Psoas muscle (tissue), 8 donors: ENCODE results near the gene STAT6. TPM values are rescaled to one million over a fixed set of nuclear protein-coding genes. Genes with fewer than 3 reads are reported as not detected.

ENCODE experiments used
- ATAC-seq, 4 donors: fragments of 200-7000 bp; cut with Tn5 transposase; one replicate each; pipeline ENCODE4 v1.9.1; 2020; ENCODE audit warnings: moderate library complexity in 3 of 4, mild to moderate bottlenecking in 2 of 4
- DNase-seq, 2 donors: peaks; one replicate each; pipeline ENCODE4 v3.0.0-alpha.2; 2020
- H3K27ac ChIP-seq: fragments of 200-600 bp; one replicate; pipeline ENCODE4 v1.8.0; 2022
- H3K27me3 ChIP-seq, 3 donors: fragments of 200-600 bp in 1 of 3; one replicate each; pipeline versions ENCODE4 v1.6.1 to v1.8.0; 2013 to 2022; ENCODE audit warnings: low read length in 2 of 3, mild to moderate bottlenecking in 2 of 3, moderate library complexity in 1 of 3; ENCODE audit not compliant: insufficient read depth in 3 of 3
- H3K36me3 ChIP-seq, 2 donors: fragments of 200-600 bp in 1 of 2; one replicate each; pipeline versions ENCODE4 v1.6.1 to v1.8.0; 2013 to 2022; ENCODE audit warnings: low read depth in 1 of 2, mild to moderate bottlenecking in 1 of 2, moderate library complexity in 1 of 2; ENCODE audit not compliant: insufficient read depth in 1 of 2
- H3K4me1 ChIP-seq: fragments of 200-600 bp; one replicate; pipeline ENCODE4 v1.8.0; 2022
- H3K4me3 ChIP-seq: fragments of 200-600 bp; one replicate; pipeline ENCODE4 v1.8.0; 2022; ENCODE audit warnings: mild to moderate bottlenecking
- H3K9me3 ChIP-seq: fragments of 200-600 bp; one replicate; pipeline ENCODE4 v1.8.0; 2022
- WGBS, 3 donors: extraction: QIAGEN DNeasy Blood & Tissue Kit; methylation state at CpG; one replicate each; pipeline versions ENCODE4 v1.1.6 to v1.1.7; 2013; 5-methylcytosine and 5-hydroxymethylcytosine counted together
- intact Hi-C, 2 donors: fragments of 100-400 bp; cut with DNase I; formaldehyde crosslinking; loops; one replicate each; pipeline versions ENCODE4 v1.11.0 to v1.14.2; 2022
- polyA plus RNA-seq, 3 donors: library from polyadenylated mRNA; stranded (reverse); fragments of 200-250 nt; gene quantifications; one replicate each; pipeline ENCODE4 v1.2.3, GENCODE V29; 2013
- total RNA-seq, 4 donors: library from RNA; stranded (reverse); fragmentation: NEBNext Ultra II Directional in 2 of 4; extraction: Animal tissue kit (Norgen Biotek cat#: 25700) in 2 of 4; gene quantifications; one replicate each; pipeline versions ENCODE4 v1.2.1 to v1.2.4, GENCODE V29; 2021 to 2023
- TF ChIP-seq, protein P1 (sequence below): fragments of 200-600 bp; IDR thresholded peaks from one replicate; pipeline ENCODE4 v1.8.0; 2022; ENCODE audit warnings: antibody characterized with exemption
- donor health status: healthy with polysubstance abuse.
- donor health status: DM: no; HTN: no; CAD: no; lungs with moderate emphysema.
- donor health status: Bipolar disorder and iron deficiency.
- donor health status: healthy.
- donor health status: DM: yes; HTN: yes; CAD: no.
- donor health status: DM: no; HTN: no; CAD: no.
- donor health status: DM: no; HTN: no; CAD: no.
- donor health status: DM: yes; HTN: yes; CAD: no.

STAT6 gene
- total and polyA plus RNA-seq, 7 donors = 10.4 to 27.7 (median 14.1) TPM

DNA sequence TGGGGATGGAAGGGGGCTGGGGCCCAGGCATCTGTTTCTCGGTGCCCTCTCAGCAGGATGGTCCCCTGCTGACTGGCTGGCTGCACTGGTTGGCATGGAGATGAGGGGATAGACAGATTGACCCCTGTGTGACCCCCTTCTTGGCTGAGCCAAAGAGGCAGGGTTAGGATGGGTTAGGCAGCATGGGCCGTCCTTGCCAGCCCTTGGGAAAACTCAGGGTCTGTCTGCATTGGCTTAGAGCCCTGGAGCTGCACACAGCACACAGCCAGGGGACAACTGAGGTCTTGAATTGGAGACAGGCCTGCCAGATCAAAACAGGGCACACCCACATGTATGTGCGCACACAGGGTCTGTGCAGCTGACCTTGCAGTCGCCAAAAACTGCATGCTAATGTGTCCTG, 47.5 kb upstream of the STAT6 start:
- Histone ChIP-seq H3K9me3 (no peaks in the 10 kb centered on the region), H3K27ac (no peak overlapping the region), H3K4me1 (no peaks in the 10 kb centered on the region), H3K36me3 (peaks cover 0 to 47% of the 10 kb centered on the region in 2 donors), H3K27me3 (no peaks in the 10 kb centered on the region), H3K4me3 (no peak overlapping the region)
- TF ChIP-seq, protein P1, sequence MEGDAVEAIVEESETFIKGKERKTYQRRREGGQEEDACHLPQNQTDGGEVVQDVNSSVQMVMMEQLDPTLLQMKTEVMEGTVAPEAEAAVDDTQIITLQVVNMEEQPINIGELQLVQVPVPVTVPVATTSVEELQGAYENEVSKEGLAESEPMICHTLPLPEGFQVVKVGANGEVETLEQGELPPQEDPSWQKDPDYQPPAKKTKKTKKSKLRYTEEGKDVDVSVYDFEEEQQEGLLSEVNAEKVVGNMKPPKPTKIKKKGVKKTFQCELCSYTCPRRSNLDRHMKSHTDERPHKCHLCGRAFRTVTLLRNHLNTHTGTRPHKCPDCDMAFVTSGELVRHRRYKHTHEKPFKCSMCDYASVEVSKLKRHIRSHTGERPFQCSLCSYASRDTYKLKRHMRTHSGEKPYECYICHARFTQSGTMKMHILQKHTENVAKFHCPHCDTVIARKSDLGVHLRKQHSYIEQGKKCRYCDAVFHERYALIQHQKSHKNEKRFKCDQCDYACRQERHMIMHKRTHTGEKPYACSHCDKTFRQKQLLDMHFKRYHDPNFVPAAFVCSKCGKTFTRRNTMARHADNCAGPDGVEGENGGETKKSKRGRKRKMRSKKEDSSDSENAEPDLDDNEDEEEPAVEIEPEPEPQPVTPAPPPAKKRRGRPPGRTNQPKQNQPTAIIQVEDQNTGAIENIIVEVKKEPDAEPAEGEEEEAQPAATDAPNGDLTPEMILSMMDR = no peak
- WGBS, 3 donors = 57 to 66% (median 64%) methylated on average over 4 of the region's 4 CpGs
- no peak for DNase-seq
- intact Hi-C loops = no loop called here
- peak in 2 of 4 donors; percentile 6 to 23 for ATAC-seq

DNA sequence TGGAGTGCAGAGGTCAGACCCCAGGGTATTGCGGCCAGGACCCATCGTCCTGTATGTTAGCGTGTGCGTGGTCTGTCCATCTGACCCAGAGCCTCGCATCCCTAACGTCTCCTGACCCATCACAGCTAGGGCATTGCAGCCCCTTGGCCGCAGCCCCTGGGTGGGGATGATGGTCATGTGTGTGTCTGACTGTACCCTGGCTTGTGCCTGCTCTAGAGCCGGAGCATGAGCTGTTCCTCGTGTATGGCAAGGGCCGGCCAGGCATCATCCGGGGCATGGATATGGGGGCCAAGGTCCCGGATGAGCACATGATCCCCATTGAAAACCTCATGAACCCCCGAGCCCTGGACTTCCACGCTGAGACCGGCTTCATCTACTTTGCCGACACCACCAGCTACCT, 47.0 kb upstream of the STAT6 start:
- H3K4me1 ChIP-seq = no peaks in the 10 kb centered on the region
- 74 to 76% (median 76%) methylated on average over 16 of the region's 16 CpGs for WGBS, 3 donors
- H3K27me3 ChIP-seq = no peaks in the 10 kb centered on the region
- H3K36me3 ChIP-seq = peaks cover 0 to 47% of the 10 kb centered on the region in 2 donors
- no peak overlapping the region for H3K27ac ChIP-seq
- no peaks in the 10 kb centered on the region for H3K9me3 ChIP-seq
- ATAC-seq = no peak
- no peak for DNase-seq
- intact Hi-C loops = no loop called here
- TF ChIP-seq, protein P1 = no peak
- H3K4me3 ChIP-seq = no peak overlapping the region

DNA sequence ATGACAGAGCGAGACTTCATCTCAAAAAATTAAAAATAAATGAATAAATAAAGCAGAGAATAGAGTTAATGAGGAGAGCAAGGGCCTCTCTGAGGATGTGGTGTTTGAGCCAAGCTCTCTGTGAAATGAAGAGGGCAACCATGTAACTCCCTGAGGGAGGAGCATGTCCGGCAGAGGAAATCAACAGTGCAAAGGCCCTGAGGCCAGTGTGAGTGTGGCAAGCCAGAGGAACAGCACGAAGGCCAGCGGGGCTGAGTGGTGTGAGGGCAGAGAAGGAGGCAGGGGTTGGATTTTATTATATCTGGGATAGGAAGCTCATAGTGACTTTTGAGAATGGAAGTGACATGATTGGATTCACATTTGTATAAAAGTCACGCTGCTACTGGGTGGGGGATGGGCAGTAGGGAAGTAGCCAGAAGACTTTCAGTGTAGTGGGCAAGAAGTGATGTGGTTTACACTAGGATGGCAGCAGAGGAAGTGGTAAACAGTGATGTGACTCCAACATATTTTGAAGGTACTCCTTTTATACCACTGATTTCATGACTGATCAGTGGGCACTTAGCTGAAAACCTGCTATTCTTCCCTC, 46.5 kb upstream of the STAT6 start:
- no peak overlapping the region for H3K27ac ChIP-seq
- intact Hi-C loops = no loop called here
- TF ChIP-seq, protein P1 = no peak
- DNase-seq (no peak), ATAC-seq (no peak)
- peaks cover 0 to 47% of the 10 kb centered on the region in 2 donors for H3K36me3 ChIP-seq
- H3K4me1 ChIP-seq = no peaks in the 10 kb centered on the region
- no peaks in the 10 kb centered on the region for H3K27me3 ChIP-seq
- WGBS, 3 donors = 86 to 88% (median 88%) methylated on average over 5 of the region's 5 CpGs
- no peak overlapping the region for H3K4me3 ChIP-seq
- no peaks in the 10 kb centered on the region for H3K9me3 ChIP-seq

DNA sequence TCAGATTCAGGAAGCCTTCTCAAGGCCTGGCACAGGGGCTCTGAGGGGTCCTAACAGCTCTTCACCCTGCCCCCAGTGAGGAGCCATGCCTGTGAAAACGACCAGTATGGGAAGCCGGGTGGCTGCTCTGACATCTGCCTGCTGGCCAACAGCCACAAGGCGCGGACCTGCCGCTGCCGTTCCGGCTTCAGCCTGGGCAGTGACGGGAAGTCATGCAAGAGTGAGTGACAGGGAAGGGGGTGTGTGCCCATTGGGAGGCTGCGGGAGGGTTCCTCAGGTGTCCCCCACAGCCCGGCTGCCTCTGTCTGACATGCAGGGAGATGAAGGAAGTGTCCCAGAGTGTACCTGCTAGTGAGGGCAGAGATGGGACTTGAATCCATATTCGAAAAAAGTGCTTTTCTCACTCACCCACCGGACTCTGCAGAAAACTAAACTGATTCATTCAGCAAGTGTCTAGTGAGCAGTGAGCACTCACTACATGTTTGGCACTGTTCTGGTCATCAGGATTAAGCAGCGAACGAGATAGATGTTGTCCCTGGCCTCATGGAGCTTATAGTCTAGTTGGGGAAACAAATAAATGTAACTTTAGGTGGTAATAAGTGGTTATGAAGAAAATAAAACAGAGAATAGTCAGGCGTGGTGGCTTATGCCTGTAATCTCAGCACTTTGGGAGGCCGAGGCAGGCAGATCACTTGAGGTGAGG, 45.7 kb upstream of the STAT6 start:
- DNase-seq (no peak), ATAC-seq (no peak)
- WGBS, 3 donors = 72 to 73% (median 72%) methylated on average over 16 of the region's 16 CpGs
- no peak overlapping the region for H3K4me3 ChIP-seq
- no peak overlapping the region for H3K27ac ChIP-seq
- no peaks in the 10 kb centered on the region for H3K4me1 ChIP-seq
- H3K27me3 ChIP-seq = no peaks in the 10 kb centered on the region
- intact Hi-C loops = no loop called here
- H3K9me3 ChIP-seq = no peaks in the 10 kb centered on the region
- TF ChIP-seq, protein P1 = no peak
- peaks cover 0 to 47% of the 10 kb centered on the region in 2 donors for H3K36me3 ChIP-seq
